Activated CD4-positive, alpha-beta T cell treated with anti-CD3 and anti-CD28 coated beads, Interleukin-2, amount 50 U/mL, for 24 hours (primary cell): Measurements from ENCODE around the gene TCERG1L.
"Not testable (repeated sequence)": the region's sequence is repeated elsewhere in the genome, so short reads cannot be mapped to it uniquely, and the experiment has no call there.

Experiments used
- DNase-seq, 2 donors: peaks; one replicate each; pipeline ENCODE4 v3.0.0-alpha.2; 2020; ENCODE audit warnings: low read depth in 1 of 2, low spot score in 1 of 2

The TCERG1L gene

DNA sequence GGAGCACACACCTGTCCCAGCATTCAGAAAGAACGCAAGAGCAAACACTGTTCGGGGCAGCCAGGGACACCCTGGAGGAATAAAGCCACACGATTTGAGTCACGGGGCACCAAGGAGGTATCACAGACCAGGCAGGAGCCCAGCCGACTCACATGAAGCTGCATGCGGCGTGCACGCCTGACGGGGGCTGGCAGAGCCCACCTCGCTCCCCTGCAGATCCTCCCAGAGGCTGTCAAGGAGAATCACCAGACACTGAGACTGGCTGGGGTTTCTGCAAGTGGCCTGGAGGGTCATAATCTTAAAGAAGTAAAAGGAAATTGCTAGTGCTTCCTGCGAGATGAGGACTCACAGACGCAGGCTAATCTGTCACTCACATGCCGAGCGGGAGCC lies 61.6 kb downstream of the TCERG1L start:
- no peak for DNase-seq

DNA sequence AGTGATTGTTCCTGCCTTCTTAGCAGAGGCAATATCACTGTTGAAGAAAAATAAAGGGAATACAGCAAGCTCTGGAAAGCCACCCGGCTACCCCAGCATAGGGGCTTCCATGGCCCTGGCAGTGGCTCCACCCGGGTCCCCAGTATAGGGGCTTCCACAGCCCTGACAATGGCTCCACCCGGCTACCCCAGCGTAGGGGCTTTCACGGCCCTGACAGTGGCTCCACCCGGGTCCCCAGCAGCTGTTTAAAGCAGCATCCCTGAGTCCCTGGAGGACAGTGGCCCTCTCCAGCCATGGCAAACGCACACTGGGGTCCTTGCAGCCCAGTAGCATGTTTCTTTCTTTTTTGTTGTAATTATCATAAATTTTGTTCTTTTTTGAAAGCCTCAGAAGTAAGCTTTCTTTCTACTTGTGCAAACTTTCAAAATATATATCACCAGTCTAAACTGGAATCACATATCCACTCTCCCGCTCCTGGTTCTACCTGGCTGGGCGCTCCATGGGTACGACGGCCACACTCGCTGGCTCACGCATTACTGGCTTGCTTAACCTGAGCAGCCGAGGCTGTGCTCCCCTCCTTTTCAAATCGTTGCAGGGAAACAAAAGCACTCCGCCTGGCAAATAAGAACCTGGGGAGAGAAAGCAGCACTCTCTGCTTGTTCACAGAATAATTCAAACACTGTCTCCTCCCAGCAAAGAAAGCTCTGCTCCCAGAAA lies 62.1 kb downstream of the TCERG1L start:
- no peak for DNase-seq

DNA sequence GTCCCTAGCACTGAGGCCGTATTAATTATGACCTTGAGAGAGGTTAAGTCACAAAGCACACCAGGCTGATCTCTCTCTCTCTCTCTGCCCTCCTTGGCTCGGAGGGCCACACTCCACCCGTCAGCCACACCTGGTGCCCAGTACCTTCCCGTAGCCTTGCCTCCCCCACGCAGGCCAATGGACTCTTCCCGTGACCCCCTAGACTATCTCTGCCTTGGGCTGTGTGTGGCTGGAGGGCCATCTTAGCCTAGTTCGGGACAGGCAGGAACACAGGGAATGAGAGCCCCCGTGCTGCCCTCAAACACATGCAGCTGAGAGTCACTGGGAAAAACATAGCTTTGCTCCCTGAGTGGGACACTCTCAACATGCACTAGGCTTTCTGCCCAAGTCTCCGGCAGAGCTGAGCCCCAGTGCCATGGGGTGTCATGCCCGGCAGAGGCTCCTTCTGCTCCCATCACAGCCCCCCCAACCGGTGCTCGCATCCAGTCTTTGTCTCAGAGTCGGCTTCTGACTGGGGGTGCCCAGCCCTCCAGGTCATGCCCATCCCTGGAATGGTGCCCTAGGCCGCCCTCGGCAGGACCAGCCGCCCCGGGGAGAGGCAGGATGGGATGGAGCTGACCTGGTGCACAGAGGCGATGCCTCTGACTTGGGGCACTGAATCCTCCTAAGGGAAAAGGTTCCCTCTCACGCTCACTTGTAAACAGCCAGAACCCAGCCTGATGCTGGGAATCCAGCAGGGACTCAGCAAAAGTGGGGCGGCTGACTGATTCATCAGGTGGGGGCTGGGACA lies 63.0 kb downstream of the TCERG1L start:
- no peak for DNase-seq

DNA sequence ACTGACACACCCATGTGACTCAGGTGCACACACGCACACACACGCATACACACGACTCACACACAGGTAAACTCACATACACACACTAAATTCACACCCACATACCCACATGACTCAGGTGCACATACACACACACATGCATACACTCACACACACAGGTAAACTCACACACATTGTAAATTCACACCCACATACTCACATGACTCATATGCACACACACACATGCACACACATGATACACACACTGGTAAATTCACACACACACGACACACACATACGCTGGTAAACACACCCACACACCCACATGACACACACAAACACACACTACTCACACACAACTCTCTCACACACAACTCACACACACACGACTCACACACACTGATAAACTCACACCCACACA lies 63.6 kb downstream of the TCERG1L start:
- no peak for DNase-seq

DNA sequence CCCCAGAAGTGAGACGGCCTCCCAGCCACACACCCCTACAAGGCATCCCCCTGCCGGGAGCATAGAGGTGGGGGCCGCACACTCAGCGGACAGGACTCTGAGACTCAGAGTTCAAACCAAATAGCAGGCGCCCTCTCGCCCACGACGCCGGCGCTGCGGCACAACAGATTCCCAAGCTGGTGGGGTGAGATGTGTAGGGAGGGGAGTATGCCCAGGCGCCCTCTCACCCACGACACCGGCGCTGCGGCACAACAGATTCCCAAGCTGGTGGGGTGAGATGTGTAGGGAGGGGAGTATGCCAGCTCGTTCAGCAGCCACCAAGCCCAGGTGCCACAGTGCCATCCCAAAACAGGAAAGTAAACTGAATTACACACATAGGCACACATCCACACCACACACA lies 64.7 kb downstream of the TCERG1L start:
- no peak for DNase-seq

DNA sequence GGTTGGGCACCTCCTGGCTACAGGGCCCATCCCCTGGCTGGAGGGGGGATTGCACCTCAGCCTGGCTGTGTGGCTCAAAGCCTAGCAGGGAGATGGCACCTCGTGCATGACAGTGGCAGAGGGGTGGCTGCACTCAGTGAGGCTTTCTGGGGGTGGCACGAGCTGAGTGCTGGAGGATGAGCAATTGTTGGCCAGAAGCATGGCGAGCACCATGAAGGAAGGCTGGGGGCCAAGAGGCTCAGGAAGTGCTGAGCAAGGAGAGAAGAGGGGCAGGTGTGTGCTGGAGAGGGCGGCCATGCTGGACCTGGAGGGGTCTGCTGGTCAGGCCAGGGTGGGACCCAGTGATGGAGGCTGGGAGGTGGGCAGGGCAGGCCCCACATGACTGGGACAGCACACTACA lies 65.4 kb downstream of the TCERG1L start:
- DNase-seq = no peak

DNA sequence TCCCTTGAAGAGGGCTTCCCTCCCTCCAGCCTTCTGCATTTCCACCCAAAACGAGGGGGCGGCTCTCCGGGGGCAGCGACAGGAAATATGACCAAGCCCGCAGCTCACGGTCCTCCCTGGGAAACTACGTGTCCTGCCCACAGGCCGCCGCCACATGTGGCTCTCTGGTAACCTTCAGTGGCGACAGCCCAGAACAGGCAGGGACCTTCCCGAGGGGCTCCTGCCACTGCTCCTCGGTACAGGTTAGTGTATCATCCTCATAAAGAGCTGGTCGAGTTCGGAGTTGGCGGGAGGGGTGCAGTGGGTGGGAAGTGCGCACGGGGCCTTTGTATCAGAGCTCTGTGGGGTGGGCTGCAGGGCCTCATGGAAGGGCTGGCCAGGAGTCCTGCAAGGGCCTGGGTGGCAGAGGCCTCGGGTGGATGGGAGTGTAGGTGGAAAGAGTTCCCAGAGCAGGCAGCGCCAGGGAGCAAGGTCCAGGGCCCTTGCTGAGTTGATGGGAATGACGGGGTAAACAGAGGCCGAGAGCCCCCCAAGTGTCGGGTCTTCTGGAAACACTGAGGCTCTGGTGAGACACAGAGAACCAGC lies 66.0 kb downstream of the TCERG1L start:
- no peak for DNase-seq

DNA sequence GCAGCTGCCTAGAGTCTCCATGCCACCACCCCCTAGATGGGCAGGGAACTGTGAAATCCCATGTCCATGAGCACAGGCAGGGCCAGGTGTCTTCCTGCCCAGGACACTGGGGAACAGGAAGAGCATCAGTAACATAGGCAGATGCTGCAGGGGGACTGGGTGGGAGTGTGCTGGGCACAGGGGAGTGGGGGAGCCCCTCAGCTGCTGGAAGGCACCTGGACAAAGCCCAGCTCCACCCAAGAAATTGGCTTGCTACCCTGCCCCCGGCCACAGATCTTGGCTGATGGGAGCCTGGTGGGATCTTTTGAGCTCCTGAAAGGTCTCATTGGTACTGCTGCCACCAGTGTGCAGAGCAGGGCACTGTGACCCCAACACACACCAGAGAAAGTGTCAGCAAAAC lies 66.7 kb downstream of the TCERG1L start:
- no peak for DNase-seq

DNA sequence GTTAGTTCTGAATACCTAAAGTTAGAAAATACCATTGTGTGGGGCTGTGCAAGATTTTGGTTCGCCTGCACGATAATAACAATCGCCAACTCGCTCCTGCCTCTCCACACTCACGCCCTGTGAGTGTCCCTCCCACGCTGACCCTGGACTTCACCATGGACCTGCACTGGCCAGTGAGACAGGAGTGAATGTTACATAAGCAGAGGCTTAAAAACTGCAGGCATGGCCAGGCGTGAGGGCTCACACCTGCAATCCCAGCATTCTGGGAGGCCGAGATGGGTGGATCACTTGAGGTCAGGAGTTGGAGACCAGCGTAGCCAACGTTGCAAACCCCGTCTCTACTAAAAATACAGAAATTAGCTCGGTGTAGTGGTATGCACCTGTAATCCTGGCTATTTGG lies 68.4 kb downstream of the TCERG1L start:
- no peak for DNase-seq

DNA sequence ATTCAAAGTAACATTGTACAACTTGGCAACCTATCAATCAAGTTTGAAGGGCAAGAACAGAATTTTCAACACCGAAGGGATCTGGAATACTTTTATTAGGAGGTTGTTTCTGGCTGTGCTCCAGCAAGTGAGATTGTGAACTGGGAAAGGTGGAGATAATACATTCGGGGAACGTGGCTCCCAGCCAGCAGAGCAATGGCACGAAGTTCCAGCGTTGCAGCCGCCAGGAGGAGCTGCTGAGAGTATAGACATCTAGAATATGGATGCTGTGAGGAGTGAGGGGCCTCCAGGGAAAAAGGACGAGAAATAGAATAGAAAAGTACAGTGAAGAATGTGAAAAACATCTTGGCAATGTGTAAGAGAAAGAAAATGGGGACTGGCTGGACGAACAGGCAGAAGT lies 69.5 kb downstream of the TCERG1L start:
- no peak for DNase-seq

DNA sequence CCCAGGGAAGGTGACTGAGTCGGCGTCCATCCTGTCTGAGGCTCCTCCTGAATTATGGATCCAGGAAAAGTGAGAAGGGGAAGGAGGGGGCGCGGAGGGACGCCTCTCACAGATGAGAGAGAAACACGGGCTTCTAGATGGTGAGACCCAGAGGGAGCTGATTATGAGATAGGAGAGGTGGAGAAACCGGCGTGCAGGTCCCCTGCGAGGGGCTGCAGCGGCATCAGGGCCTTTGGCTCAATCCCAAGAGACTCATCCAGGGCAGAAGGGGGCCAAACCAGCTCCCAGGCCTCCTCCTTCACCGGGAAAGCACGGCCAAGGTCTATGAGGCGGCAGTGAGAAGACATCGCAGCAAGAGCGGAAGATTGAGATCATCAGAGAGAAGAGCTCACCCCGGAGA lies 70.8 kb downstream of the TCERG1L start:
- DNase-seq = no peak

DNA sequence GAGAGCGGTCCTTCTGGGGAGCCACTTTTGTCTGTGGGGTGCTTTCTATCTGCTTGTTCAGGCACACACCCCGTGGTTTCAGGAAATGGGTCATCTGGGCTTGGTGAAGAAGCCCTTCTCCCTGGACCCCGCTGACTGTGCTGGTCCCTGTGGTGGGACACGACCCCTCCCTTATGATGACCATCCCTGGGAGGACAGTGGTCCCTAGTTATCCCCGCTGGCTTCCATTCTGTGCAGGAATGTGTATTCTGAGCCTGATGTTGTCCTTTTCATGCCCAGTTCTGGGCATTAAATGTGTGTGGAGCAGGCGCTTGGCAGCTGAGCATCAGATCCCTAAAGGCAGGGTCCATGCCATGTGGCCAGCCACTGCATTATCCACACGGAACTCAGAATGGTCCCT lies 71.6 kb downstream of the TCERG1L start:
- DNase-seq = no peak

DNA sequence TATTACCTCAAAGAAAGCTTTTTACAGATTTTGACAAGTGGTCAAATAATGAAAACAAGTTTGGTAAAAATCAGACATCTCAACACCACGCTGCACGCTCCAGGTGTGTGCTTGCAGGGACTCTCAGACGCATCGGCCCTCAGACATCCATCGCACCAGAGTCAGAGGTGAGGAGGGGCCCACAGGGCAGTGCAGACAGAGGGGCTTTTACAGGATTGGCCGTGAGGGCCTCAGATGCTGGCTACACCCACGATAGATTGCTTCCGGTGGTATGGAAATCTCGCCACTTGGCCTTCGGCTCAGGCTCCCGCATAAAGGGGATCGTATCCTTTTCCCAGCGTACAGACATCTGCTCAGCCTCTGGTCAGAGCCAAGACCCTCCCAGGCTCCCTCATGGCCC lies 72.1 kb downstream of the TCERG1L start:
- no peak for DNase-seq

DNA sequence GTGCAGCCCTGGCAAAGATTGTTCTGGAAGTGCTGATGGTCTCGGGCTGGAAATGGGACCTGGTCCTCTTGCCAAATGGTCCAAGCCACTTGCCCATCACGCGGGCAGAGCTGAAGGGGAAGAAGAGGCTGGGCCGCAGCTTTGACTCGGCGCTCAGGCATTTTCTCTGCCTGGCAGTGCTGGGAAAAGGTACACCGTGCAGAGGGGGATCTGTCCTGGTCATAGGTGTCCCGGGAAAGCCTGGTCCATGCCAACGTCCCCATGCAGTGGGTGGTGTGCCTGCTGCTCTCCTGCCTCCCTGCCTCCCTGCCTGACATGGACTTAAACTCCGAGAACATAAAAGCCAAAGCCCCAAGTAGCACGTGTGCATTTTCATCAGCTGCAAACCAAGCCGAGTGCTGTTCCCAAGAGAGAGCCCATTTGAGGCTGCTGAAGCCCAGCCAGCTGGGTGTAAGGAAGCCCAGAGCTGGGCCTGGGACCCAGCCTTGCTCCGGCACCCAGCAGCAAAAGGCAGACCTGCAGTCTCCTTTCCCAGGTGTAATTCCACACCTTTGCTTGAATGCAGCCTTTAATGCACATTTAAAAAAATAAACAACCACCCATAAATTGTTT lies 72.7 kb downstream of the TCERG1L start:
- no peak for DNase-seq

DNA sequence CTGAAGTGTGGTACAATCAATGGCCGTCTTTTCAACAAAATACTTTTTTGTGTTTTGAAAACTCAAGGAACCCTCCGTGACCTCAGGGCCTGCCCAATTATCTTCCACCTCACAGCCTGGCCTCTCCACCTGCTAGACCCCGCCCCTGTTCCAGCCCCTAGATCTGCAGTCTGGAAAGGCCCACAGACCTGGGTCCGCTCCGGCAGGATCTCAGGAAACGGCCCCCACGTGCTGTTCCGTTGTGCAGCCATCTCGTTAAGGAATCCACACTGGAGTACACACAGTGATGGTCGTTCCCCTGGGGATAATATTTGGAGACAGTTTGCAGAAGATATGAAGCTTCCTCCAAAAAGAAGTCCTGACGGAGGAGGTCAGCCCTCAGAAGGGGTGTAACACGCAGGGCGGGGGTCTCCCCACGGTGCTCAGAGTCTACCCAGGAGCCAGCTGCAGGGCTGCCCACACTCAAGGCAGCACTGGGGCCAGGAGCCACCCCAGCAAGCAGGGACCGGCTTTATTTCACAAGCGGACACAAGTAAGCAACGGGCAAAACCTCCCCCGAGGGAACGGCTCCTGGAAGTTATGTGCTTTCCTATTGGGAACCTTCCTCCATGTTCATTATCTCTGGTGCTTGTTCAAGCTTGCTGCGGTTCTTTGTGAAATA lies 73.4 kb downstream of the TCERG1L start:
- DNase-seq = no peak

DNA sequence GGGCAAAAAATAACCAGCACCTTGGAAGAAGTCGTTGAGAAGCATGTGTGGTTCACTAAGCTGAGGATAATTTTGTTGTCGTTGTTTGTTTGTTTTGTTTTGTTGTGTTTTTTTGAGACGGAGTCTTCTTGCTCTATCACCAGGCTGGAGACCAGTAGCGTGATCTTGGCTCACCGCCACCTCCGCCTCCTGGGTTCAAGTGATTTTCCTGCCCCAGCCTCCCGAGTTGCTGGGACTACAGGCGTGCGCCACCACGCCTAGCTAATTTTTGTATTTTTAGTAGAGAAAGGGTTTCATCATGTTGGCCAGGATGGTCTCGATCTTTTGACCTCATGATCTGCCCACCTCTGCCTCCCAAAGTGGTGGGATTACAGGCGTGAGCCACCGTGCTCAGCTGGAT lies 76.9 kb downstream of the TCERG1L start:
- not testable (repeated sequence) for DNase-seq

DNA sequence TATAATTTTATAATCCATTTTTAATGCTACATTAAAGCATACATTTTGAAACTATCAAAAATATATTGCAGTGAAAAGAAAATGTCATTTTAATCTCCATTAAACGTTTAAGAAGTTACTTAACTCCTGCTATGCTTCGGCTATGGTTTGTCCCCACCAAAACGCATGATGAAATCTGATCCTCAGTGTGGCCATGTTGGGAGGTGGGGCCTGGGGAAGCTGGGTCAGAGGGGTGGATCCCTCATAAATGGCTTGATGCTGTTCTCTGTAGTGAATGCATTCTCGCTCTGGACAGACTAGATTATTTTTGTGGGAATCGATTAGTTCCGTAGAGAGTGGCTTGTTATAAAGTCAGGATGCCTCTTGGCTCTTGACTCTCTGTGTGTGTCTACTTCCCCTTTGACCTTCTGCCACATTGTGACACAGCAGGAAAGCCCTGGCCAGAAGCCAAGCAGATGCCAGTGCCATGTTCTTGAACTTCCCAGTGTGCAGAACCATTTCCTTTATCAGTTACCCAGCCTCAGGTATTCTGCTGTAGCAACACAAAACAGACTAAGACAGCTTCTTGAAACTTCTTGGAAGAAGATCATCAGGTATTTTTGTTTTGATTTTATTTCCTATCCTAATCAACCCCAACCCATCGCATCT lies 77.8 kb downstream of the TCERG1L start:
- no peak for DNase-seq

DNA sequence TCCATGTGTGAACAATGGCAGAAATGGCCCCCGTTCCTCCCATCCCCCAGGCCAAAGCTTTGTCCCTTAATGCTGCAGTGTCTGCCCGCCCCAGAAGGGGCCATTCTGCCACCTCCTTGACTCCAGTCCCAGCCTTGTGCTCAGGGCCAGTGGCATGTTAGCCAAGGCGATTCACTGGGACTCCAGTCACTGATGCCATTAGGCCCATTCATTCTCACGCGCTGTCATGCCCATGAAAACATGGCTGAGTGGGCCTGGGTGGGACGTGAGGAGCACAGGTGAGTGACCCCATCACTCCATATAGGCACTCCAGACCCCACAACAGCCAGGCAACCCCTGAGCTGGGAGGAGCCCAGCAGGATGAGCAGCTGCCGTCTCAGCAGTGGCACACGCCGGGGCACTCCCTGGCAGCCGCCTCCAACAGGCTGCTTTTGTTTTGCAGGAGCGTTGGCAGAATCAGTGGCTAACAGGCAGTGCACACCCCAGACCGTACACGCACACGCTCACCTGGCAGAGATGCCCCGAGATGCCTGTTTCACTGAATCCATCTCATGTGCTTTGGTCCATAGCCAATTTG lies 79.5 kb downstream of the TCERG1L start:
- DNase-seq = no peak

DNA sequence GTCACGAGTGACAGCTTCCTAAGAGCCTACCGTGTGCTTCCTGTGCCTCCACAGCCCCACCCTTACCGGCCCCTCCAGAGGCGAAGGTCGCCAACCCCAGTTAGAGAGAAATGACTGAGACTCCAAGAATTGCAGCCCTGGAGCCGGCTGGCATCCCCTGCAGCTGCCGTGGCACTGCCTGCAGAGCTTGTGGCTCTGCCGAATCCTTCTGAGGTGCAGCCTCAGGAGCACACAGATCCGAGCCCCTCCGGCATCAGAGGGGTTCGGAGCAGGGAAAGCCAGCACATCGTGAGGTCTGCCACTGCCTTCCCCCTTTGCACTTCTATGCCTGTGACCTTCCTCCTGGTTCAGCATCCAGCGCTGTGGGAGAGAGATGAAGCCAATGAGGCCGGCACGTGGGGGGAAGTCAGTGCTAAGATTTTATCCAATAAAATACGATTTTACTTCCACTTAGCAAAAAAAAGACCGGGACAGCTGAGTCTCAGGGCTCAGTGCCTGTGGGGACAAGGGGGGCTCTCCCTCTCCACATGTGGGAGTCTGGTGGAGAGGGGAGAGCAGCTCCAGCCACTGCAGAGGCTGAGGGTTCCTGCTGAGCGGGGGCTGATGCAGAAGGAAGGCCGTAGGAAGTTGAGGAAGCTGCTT lies 80.1 kb downstream of the TCERG1L start:
- DNase-seq = no peak

DNA sequence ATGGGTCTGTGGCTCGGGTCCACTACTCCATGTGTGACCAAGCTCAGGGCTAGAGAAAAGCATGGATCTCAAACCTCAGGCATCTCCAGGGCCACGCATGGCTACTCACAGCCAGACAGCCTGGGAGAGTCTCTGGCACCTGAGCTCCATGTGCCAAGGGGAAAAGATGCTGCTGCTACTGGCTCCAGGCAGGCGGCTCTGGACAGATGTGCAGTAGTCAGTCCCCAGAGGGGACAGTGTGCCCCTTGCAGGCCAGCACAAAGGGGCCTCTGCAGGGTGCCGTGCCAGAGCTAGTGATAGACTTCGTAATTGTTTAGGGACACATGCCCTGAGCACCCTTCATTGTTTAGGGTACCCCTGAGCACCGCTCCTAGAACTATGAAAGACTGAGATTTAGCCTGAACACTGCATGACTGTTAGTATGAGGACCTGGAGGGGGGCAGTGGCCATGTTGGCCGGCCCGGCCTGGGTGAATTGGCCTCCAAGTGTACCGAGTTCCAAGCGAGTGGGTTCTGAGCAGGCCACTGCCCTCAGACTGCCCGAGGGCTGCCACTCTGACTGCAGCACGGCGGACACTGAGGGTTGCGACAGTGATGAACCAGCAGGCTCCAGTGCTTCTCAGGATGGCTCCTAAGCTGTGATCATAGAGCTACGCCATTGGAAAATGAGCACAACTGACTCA lies 80.7 kb downstream of the TCERG1L start:
- DNase-seq = no peak
